ENCODE data around the gene SYNPO2L.

- TF ChIP-seq CTCF (IDR thresholded peaks at IDR 0.05; ENCODE audit: low read length): no peak
- no peak for TF ChIP-seq EZH2phosphoT487 (IDR thresholded peaks at IDR 0.05; ENCODE audit: low read length)
Measured at GRCh38 chr10:73644767-73645166, 11.1 kb downstream of the SYNPO2L start.

All from MM.1S (cell line).